SK-N-SH treated with all-trans-retinoic acid at 6 μM for 48 hours (cell line): ENCODE measurements around the gene RSBN1.
"Not testable (repeated sequence)": the region's sequence is repeated elsewhere in the genome, so short reads cannot be mapped to it uniquely, and the experiment has no call there.

Experiments
- ATAC-seq: fragments of 200-7000 bp; cut with Tn5 transposase; 3 replicates; pipeline ENCODE4 v1.9.1; 2020; ENCODE audit warnings: mild to moderate bottlenecking, moderate library complexity
- BACH2 ChIP-seq: fragments of 250-450 bp; sonication (Bioruptor Pico); IDR thresholded peaks from 2 replicates; pipeline ENCODE4 v1.9.0; 2021; ENCODE audit warnings: mild to moderate bottlenecking, borderline replicate concordance
- CREB5 ChIP-seq: fragments of 250-450 bp; sonication (Bioruptor Pico); IDR thresholded peaks from 2 replicates; pipeline ENCODE4 v1.5.1; 2020; ENCODE audit warnings: low read depth, mild to moderate bottlenecking, moderate library complexity
- CSDC2 ChIP-seq: fragments of 250-450 bp; sonication (Bioruptor Pico); IDR thresholded peaks from 2 replicates; pipeline ENCODE4 v1.5.0; 2020; ENCODE audit warnings: mild to moderate bottlenecking, moderate library complexity
- ESRRG ChIP-seq: fragments of 250-450 bp; sonication (Bioruptor Pico); IDR thresholded peaks from 2 replicates; pipeline ENCODE4 v1.6.1; 2021; ENCODE audit warnings: mild to moderate bottlenecking
- PATZ1 ChIP-seq: fragments of 250-450 bp; sonication (Bioruptor Pico); IDR thresholded peaks from 2 replicates; pipeline ENCODE4 v1.8.0; 2020; ENCODE audit warnings: mild to moderate bottlenecking, moderate library complexity, borderline replicate concordance
- POU6F1 ChIP-seq: fragments of 250-450 bp; sonication (Bioruptor Pico); IDR thresholded peaks from 2 replicates; pipeline ENCODE4 v1.8.0; 2021; ENCODE audit warnings: low read depth, mild to moderate bottlenecking, moderate library complexity, borderline replicate concordance
- PPARA ChIP-seq: fragments of 250-450 bp; sonication (Bioruptor Pico); IDR thresholded peaks from 2 replicates; pipeline ENCODE4 v1.5.0; 2020; ENCODE audit warnings: mild to moderate bottlenecking, borderline replicate concordance
- RARB ChIP-seq: fragments of 250-450 bp; sonication (Bioruptor Pico); IDR thresholded peaks from 2 replicates; pipeline ENCODE4 v1.8.0; 2021; ENCODE audit warnings: mild to moderate bottlenecking, moderate library complexity
- TCF4 ChIP-seq: fragments of 250-450 bp; sonication (Bioruptor Pico); IDR thresholded peaks from 2 replicates; pipeline ENCODE4 v1.8.0; 2021; ENCODE audit warnings: mild to moderate bottlenecking, moderate library complexity, borderline replicate concordance
- TOX ChIP-seq: fragments of 250-450 bp; sonication (Bioruptor Pico); IDR thresholded peaks from 2 replicates; pipeline ENCODE4 v1.8.0; 2021; ENCODE audit warnings: mild to moderate bottlenecking, moderate library complexity, borderline replicate concordance
- TSHZ2 ChIP-seq: fragments of 250-450 bp; sonication (Bioruptor Pico); IDR thresholded peaks from 2 replicates; pipeline ENCODE4 v1.5.0; 2020; ENCODE audit warnings: mild to moderate bottlenecking, moderate library complexity
- ZNF565 ChIP-seq: fragments of 450-650 bp; formaldehyde crosslinking; conservative IDR thresholded peaks from 2 replicates; pipeline ENCODE4 v1.5.0; 2020; ENCODE audit warnings: low read depth, mild to moderate bottlenecking, moderate library complexity
- ZNF70 ChIP-seq: fragments of 450-650 bp; formaldehyde crosslinking; IDR thresholded peaks from 2 replicates; pipeline ENCODE4 v1.5.0; 2020; ENCODE audit warnings: mild to moderate bottlenecking, moderate library complexity
- ZNF8 ChIP-seq: fragments of 450-650 bp; formaldehyde crosslinking; IDR thresholded peaks from 2 replicates; pipeline ENCODE4 v1.5.0; 2020; ENCODE audit warnings: mild to moderate bottlenecking, moderate library complexity

RSBN1 gene

GRCh38 chr1:113721010-113721409, 91.3 kb downstream of the RSBN1 start:
- ATAC-seq = no peak
- TF ChIP-seq ESRRG (CRISPR knock-in tag) (no peak), TOX (CRISPR knock-in tag) (no peak), TCF4 (CRISPR knock-in tag) (no peak)

- not testable (repeated sequence) for ATAC-seq
Measured at GRCh38 chr1:113718621-113719020, 93.7 kb downstream of the RSBN1 start.

GRCh38 chr1:113717506-113717905, 94.8 kb downstream of the RSBN1 start:
- ATAC-seq = not testable (repeated sequence)

- no peak for ATAC-seq
- no peak for TF ChIP-seq RARB (CRISPR knock-in tag)
- TF ChIP-seq ZNF565 = no peak
- no peak for TF ChIP-seq ZNF8 (CRISPR knock-in tag)
- TF ChIP-seq TCF4 (CRISPR knock-in tag) = no peak
- no peak for TF ChIP-seq CREB5
- no peak for TF ChIP-seq ZNF70 (CRISPR knock-in tag)
- no peak for TF ChIP-seq PPARA (CRISPR knock-in tag)
- TF ChIP-seq PATZ1 (CRISPR knock-in tag) = no peak
- no peak for TF ChIP-seq POU6F1 (CRISPR knock-in tag)
- no peak for TF ChIP-seq CSDC2 (CRISPR knock-in tag)
- TF ChIP-seq BACH2 (CRISPR knock-in tag) = no peak
- no peak for TF ChIP-seq TSHZ2 (CRISPR knock-in tag)
- TF ChIP-seq, all 23 proteins: peak for 0
Measured at GRCh38 chr1:113714606-113715269, 97.5 kb downstream of the RSBN1 start.
